PC-3 (cell line): ENCODE results near the gene UBE2E3. TPM values are rescaled to one million over a fixed set of nuclear protein-coding genes. Genes with fewer than 3 reads are reported as not detected.

ENCODE experiments used
- ATAC-seq: fragments of 200-7000 bp; cut with Tn5 transposase; 2 replicates; pipeline ENCODE4 v1.9.1; 2020; ENCODE audit warnings: mild to moderate bottlenecking, moderate library complexity
- BruUV-seq: library from RNA; stranded (reverse); fragments of 400-500 nt; replicated peaks from 2 replicates; lab custom pipeline; 2021; lab: Mats Ljungman, UMichigan
- CTCF ChIA-PET: fragments of 300-600 bp; sonication (Branson Sonifier 250); formaldehyde crosslinking; loops from one replicate; lab custom pipeline; 2022; ENCODE audit warnings: antibody characterized with exemption; lab: Charles Lee
- POLR2A ChIA-PET: fragments of 300-600 bp; sonication (Branson Sonifier 250); formaldehyde crosslinking; loops from one replicate; lab custom pipeline; 2022; ENCODE audit warnings: antibody characterized with exemption; ENCODE audit not compliant: unreplicated experiment; lab: Charles Lee
- DNase-seq: peaks from one replicate; pipeline ENCODE4 v3.0.0-alpha.2; 2015
- H2AFZ ChIP-seq: fragments of 300-600 bp; sonication (generic); 2 replicates; pipeline ENCODE4 v1.6.0; 2016; ENCODE audit warnings: antibody characterized with exemption, low read length
- H3F3A ChIP-seq: fragments of 300-600 bp; sonication (generic); one replicate; pipeline ENCODE4 v1.6.0; 2017; ENCODE audit warnings: antibody characterized with exemption, low read length, control low read depth, mild to moderate bottlenecking; ENCODE audit not compliant: unreplicated experiment
- H3K27ac ChIP-seq: fragments of 300-600 bp; sonication (generic); 2 replicates; pipeline ENCODE4 v1.5.1; 2016; ENCODE audit warnings: mild to moderate bottlenecking, low read length
- H3K27me3 ChIP-seq: fragments of 300-600 bp; sonication (generic); 2 replicates; pipeline ENCODE4 v1.6.1; 2016; ENCODE audit warnings: low read length, mixed read lengths
- H3K36me3 ChIP-seq: fragments of 300-600 bp; sonication (generic); 2 replicates; pipeline ENCODE4 v1.6.1; 2016; ENCODE audit warnings: low read depth, mixed run types, low read length, mixed read lengths
- H3K4me1 ChIP-seq: fragments of 300-600 bp; sonication (generic); 2 replicates; pipeline ENCODE4 v1.5.1; 2016; ENCODE audit warnings: low read length; ENCODE audit not compliant: insufficient read depth
- H3K4me2 ChIP-seq: fragments of 300-600 bp; sonication (generic); 2 replicates; pipeline ENCODE4 v1.6.0; 2016; ENCODE audit warnings: low read length
- H3K4me3 ChIP-seq: fragments of 300-600 bp; sonication (generic); 2 replicates; pipeline ENCODE4 v1.5.1; 2016; ENCODE audit warnings: mild to moderate bottlenecking, low read length, mixed read lengths
- H3K79me2 ChIP-seq: fragments of 300-600 bp; sonication (generic); 2 replicates; pipeline ENCODE4 v1.6.1; 2017; ENCODE audit warnings: low read length, mixed read lengths
- H3K9ac ChIP-seq: fragments of 300-600 bp; sonication (generic); 2 replicates; pipeline ENCODE4 v1.6.0; 2016; ENCODE audit warnings: mild to moderate bottlenecking, low read length
- H3K9me2 ChIP-seq: fragments of 300-600 bp; sonication (generic); replicated peaks from 2 replicates; pipeline ENCODE4 v1.6.1; 2016; ENCODE audit warnings: mixed run types, low read length, mixed read lengths
- H3K9me3 ChIP-seq: fragments of 300-600 bp; sonication (generic); 2 replicates; pipeline ENCODE4 v1.6.1; 2016; ENCODE audit warnings: low read length, mixed read lengths
- H4K20me1 ChIP-seq: fragments of 300-600 bp; sonication (generic); 2 replicates; pipeline ENCODE4 v1.6.1; 2016; ENCODE audit warnings: low read length, mixed read lengths
- CTCF ChIP-seq: fragments of 300-600 bp; sonication (generic); conservative IDR thresholded peaks from 2 replicates; pipeline ENCODE4 v1.5.1; 2017; ENCODE audit warnings: antibody characterized with exemption, low read depth, mild to moderate bottlenecking, low read length
- EZH2 ChIP-seq: fragments of 300-600 bp; sonication (generic); IDR thresholded peaks from one replicate; pipeline ENCODE4 v1.6.1; 2017; ENCODE audit warnings: antibody characterized with exemption, mild to moderate bottlenecking, low read length; ENCODE audit not compliant: unreplicated experiment
- EZH2phosphoT487 ChIP-seq: fragments of 300-600 bp; sonication (generic); IDR thresholded peaks from 2 replicates; pipeline ENCODE4 v1.6.1; 2018; ENCODE audit warnings: mild to moderate bottlenecking, antibody characterized with exemption, low read length, borderline replicate concordance
- intact Hi-C: fragments of 100-400 bp; cut with micrococcal nuclease; formaldehyde crosslinking; loops from 2 replicates; pipeline ENCODE4 v1.9.0; 2023
- total RNA-seq: library from RNA; depleted of rRNA; stranded (reverse); fragments of >200 nt; gene quantifications from 2 replicates; pipeline ENCODE4 v1.2.3, GENCODE V29; 2014

Gene UBE2E3
- total RNA-seq, 1 experiment from 2014 or later = 95.6 TPM

DNA sequence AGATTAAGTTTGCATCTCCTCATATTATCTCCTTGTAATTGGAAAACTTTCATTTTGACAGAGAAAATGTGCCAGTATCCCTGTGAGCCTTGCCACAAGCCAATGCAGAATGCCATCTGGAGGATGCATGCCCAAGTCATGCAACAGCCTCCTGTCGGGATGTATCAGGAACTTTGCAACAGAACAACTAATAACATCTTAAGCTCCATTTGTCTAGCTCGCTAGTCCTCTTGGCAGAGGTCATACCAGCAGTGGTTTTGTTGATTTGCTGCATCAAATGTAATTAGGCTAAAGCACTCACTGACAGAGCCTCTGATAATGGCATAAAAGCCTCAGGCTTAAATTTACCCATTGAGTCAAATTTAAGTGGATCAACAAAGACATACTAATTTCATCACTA is 125.8 kb downstream of the UBE2E3 start:
- Histone ChIP-seq H3K4me2 (peak overlapping the region; percentile 21), H3K79me2 (no peaks in the 10 kb centered on the region), H3K9me3 (no peaks in the 10 kb centered on the region), H2AFZ (no peak overlapping the region), H4K20me1 (no peaks in the 10 kb centered on the region), H3K36me3 (no peaks in the 10 kb centered on the region; the same call in 1 of the 2 replicates), H3K27me3 (no peaks in the 10 kb centered on the region), H3K4me3 (no peak overlapping the region), H3F3A (no peaks in the 10 kb centered on the region), H3K27ac (no peak overlapping the region), H3K9ac (no peak overlapping the region), H3K9me2 (no peaks in the 10 kb centered on the region), H3K4me1 (peaks cover 33% of the 10 kb centered on the region)
- ATAC-seq = no peak
- intact Hi-C loops = loop anchor here (10.0 kb wide), 1 partner anchor 209 kb away; no protein-coding TSS in a partner anchor
- no peak for DNase-seq
- ChIA-PET POLR2A (no interaction called here), CTCF (interaction anchor here (0.6 kb wide), 1 partner anchor 395 kb away, joined by 3 read pairs; no protein-coding TSS in a partner anchor)
- no TSS peak for BruUV-seq
- TF ChIP-seq CTCF (no peak), EZH2 (no peak), EZH2phosphoT487 (no peak)

DNA sequence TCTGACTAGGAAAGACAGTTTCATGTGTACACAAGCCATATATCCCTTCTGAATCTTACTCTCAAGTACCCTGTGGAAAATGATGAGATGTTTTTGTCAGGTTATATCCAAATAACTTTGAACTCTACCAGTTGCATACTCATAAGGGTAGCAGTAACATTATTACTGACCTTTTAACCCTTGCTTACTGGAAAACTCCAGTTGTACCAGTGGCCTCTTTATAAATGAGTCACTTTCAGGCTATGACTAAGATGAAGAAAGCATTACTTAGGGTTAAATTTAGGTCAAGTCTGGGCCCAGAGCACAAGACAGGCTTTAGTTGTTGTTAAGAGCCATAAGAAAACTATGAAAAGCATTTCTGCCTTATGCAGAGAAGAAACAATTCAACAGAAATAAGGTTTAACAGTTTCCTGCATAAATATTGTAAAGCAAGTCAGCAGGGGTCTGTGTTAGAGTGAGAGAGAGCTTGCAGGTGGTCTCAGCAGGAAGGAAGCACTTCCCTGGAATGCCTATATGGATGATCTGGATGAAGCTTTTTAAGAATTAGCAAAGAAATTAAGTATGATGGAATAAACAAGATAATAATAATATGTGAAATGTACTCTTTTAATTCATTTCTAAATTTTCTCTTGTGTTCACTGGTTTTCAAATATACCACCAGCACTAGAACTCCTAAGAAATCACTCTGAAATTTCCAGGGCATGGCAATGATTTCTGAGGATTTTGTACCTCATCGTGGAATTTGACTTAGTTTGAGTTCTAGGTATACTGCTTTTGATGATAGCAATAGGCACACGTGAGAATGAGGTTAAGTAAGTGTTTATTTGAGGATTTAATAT is 126.6 kb downstream of the UBE2E3 start:
- no peak overlapping the region for H3K9ac ChIP-seq
- peak; percentile 88 for DNase-seq
- peaks cover 33% of the 10 kb centered on the region for H3K4me1 ChIP-seq
- H3F3A ChIP-seq = no peaks in the 10 kb centered on the region
- TF ChIP-seq CTCF (no peak), EZH2phosphoT487 (no peak), EZH2 (no peak)
- peak overlapping the region; percentile 44 for H3K4me2 ChIP-seq
- BruUV-seq = no TSS peak
- no peak overlapping the region for H3K4me3 ChIP-seq
- H3K36me3 ChIP-seq = no peaks in the 10 kb centered on the region; the same call in 1 of the 2 replicates
- intact Hi-C loops = loop anchor here (10.0 kb wide), 1 partner anchor 208 kb away; no protein-coding TSS in a partner anchor
- H3K79me2 ChIP-seq = no peaks in the 10 kb centered on the region
- H2AFZ ChIP-seq = no peak overlapping the region
- peak; percentile 84 for ATAC-seq
- ChIA-PET CTCF (no interaction called here), POLR2A (no interaction called here)
- no peaks in the 10 kb centered on the region for H3K27me3 ChIP-seq
- H3K27ac ChIP-seq = peak overlapping the region; percentile 41
- H3K9me3 ChIP-seq = no peaks in the 10 kb centered on the region
- H3K9me2 ChIP-seq = no peaks in the 10 kb centered on the region
- no peaks in the 10 kb centered on the region for H4K20me1 ChIP-seq

- intact Hi-C loops = loop anchor here (10.0 kb wide), 1 partner anchor 207 kb away; no protein-coding TSS in a partner anchor
- H4K20me1 ChIP-seq = no peaks in the 10 kb centered on the region
- peaks cover 33% of the 10 kb centered on the region for H3K4me1 ChIP-seq
- no peak overlapping the region for H3K9ac ChIP-seq
- no peaks in the 10 kb centered on the region for H3F3A ChIP-seq
- H3K9me3 ChIP-seq = no peaks in the 10 kb centered on the region
- ATAC-seq (no peak), DNase-seq (no peak)
- H3K27me3 ChIP-seq = no peaks in the 10 kb centered on the region
- H3K4me2 ChIP-seq = peak overlapping the region; percentile 44; the same call in 1 of the 2 replicates
- TF ChIP-seq EZH2phosphoT487 = no peak
- no peak for TF ChIP-seq EZH2
- H3K9me2 ChIP-seq = no peaks in the 10 kb centered on the region
- H3K36me3 ChIP-seq = no peaks in the 10 kb centered on the region; the same call in 1 of the 2 replicates
- H3K27ac ChIP-seq = no peak overlapping the region
- CTCF ChIA-PET = interaction anchor here (0.6 kb wide), 1 partner anchor 130 kb away, joined by 7 read pairs; no protein-coding TSS in a partner anchor
- no peaks in the 10 kb centered on the region for H3K79me2 ChIP-seq
- POLR2A ChIA-PET = no interaction called here
- H3K4me3 ChIP-seq = no peak overlapping the region
- H2AFZ ChIP-seq = no peak overlapping the region
- no TSS peak for BruUV-seq
These were observed 127.2 kb downstream of the UBE2E3 start for GRCh38 chr2:181107628-181107945.
